GM12878 (cell line): Measurements from ENCODE around the gene CLCN7. TPM values are rescaled to one million over a fixed set of nuclear protein-coding genes. Genes with fewer than 3 reads are reported as not detected.

ENCODE experiments used
- ATAC-seq: fragments of 200-7000 bp; cut with Tn5 transposase; 3 replicates; pipeline ENCODE4 v1.9.1; 2020; ENCODE audit warnings: mild to moderate bottlenecking, moderate library complexity
- BruUV-seq: library from RNA; stranded (reverse); fragments of 400-500 nt; replicated peaks from 2 replicates; lab custom pipeline; 2021; lab: Mats Ljungman, UMichigan
- CTCF ChIA-PET: fragments of 300-600 bp; sonication (Branson Sonifier 250); formaldehyde crosslinking; extraction: SDS; loops from one replicate; lab custom pipeline; 2021; ENCODE audit warnings: inconsistent platforms; lab: Yijun Ruan, JAX
- POLR2A ChIA-PET: fragments of 350-600 bp; formaldehyde crosslinking; extraction: SDS; loops from one replicate; lab custom pipeline; 2021; ENCODE audit warnings: inconsistent platforms; lab: Charles Lee
- RAD21 ChIA-PET: fragments of 300-600 bp; sonication (Branson Sonifier 250); formaldehyde crosslinking; loops from one replicate; lab custom pipeline; 2023; ENCODE audit warnings: antibody characterized with exemption; ENCODE audit not compliant: unreplicated experiment; lab: Charles Lee
- SMC1A ChIA-PET: fragments of 300-600 bp; sonication (Branson Sonifier 250); formaldehyde crosslinking; loops from one replicate; lab custom pipeline; 2023; ENCODE audit not compliant: unreplicated experiment, uncharacterized antibody; lab: Charles Lee
- DNase-seq: peaks from one replicate; pipeline ENCODE4 v3.0.0-alpha.2; 2011; ENCODE audit warnings: low read depth, low spot score
- FAIRE-seq: peaks from 3 replicates; lab custom pipeline; 2011; peaks lifted over from hg19 to GRCh38; lab: Jason Lieb, UNC
- H2AFZ ChIP-seq: 2 replicates; pipeline ENCODE4 v1.6.0; 2011; ENCODE audit warnings: low read depth, low read length, control low read depth; ENCODE audit not compliant: control insufficient read depth
- H3K27ac ChIP-seq: 2 replicates; pipeline ENCODE4 v1.5.1; 2011; ENCODE audit warnings: control low read depth; ENCODE audit not compliant: control insufficient read depth, insufficient read depth
- H3K27me3 ChIP-seq, 2 experiments: replicated peaks in 1 of 2; 2 replicates each; pipeline versions ENCODE4 v1.6.0 to v1.6.1; 2011; ENCODE audit warnings: low read length in 1 of 2; ENCODE audit not compliant: control insufficient read depth in 2 of 2, insufficient read depth in 2 of 2
- H3K36me3 ChIP-seq, 2 experiments: 2 replicates each; pipeline ENCODE4 v1.5.1; 2011; ENCODE audit warnings: low read length in 1 of 2; ENCODE audit not compliant: control insufficient read depth in 2 of 2, insufficient read depth in 2 of 2
- H3K4me1 ChIP-seq: 2 replicates; pipeline ENCODE4 v1.6.1; 2011; ENCODE audit warnings: mild to moderate bottlenecking, low read length, moderate library complexity, mixed read lengths; ENCODE audit not compliant: control insufficient read depth, insufficient read depth
- H3K4me2 ChIP-seq: 2 replicates; pipeline ENCODE4 v1.6.0; 2011; ENCODE audit warnings: control low read depth; ENCODE audit not compliant: control insufficient read depth, insufficient read depth
- H3K4me3 ChIP-seq: fragments of 200-600 bp; sonication (generic); 2 replicates; pipeline ENCODE4 v1.5.1; 2016
- H3K79me2 ChIP-seq: 2 replicates; pipeline ENCODE4 v1.6.0; 2011; ENCODE audit warnings: low read length; ENCODE audit not compliant: control insufficient read depth, insufficient read depth
- H3K9ac ChIP-seq: 2 replicates; pipeline ENCODE4 v1.8.0; 2011; ENCODE audit warnings: low read length, control low read depth, mixed read lengths; ENCODE audit not compliant: control insufficient read depth, insufficient read depth
- H3K9me3 ChIP-seq: replicated peaks from 3 replicates; pipeline ENCODE4 v1.5.1; 2011; ENCODE audit warnings: mild to moderate bottlenecking, low read length; ENCODE audit not compliant: control insufficient read depth, insufficient read depth
- H4K20me1 ChIP-seq: 2 replicates; pipeline ENCODE4 v1.6.0; 2011; ENCODE audit not compliant: control insufficient read depth, insufficient read depth
- CTCF ChIP-seq, 3 experiments: IDR thresholded peaks in 2 of 3; conservative IDR thresholded peaks in 1 of 3; 2 replicates each; pipeline ENCODE4 v1.5.1; 2011; ENCODE audit warnings: low read depth in 3 of 3, low read length in 3 of 3, mild to moderate bottlenecking in 3 of 3, control low read depth in 2 of 3, moderate library complexity in 2 of 3, inconsistent platforms in 1 of 3, mixed read lengths in 1 of 3; ENCODE audit not compliant: control insufficient read depth in 2 of 3, insufficient read depth in 1 of 3; ENCODE audit errors: extremely low read depth in 1 of 3
- EGR1 ChIP-seq, 2 experiments: IDR thresholded peaks; 1 replicate in 1 of 2; 2 replicates in 1 of 2; pipeline ENCODE4 v1.6.1; 2011 to 2012; ENCODE audit warnings: low read depth in 2 of 2, low read length in 2 of 2, borderline replicate concordance in 1 of 2, mild to moderate bottlenecking in 1 of 2, moderate library complexity in 1 of 2
- FOS ChIP-seq: IDR thresholded peaks from 3 replicates; pipeline ENCODE4 v1.6.1; 2011; ENCODE audit warnings: borderline replicate concordance; ENCODE audit not compliant: insufficient read length; ENCODE audit errors: extremely low read depth
- HDAC6 ChIP-seq: fragments of 200-600 bp; sonication (generic); IDR thresholded peaks from one replicate; pipeline ENCODE4 v1.8.0; 2017; ENCODE audit warnings: antibody characterized with exemption; ENCODE audit not compliant: unreplicated experiment
- NR2F1 ChIP-seq: fragments of 450-650 bp; conservative IDR thresholded peaks from 2 replicates; pipeline ENCODE4 v1.6.1; 2017; ENCODE audit warnings: mild to moderate bottlenecking
- POU2F2 ChIP-seq: IDR thresholded peaks from 3 replicates; pipeline ENCODE4 v1.6.1; 2011; ENCODE audit warnings: low read depth, mild to moderate bottlenecking, low read length, borderline replicate concordance
- SMARCA5 ChIP-seq: fragments of 450-650 bp; IDR thresholded peaks from 2 replicates; pipeline ENCODE4 v1.6.1; 2017; ENCODE audit warnings: mild to moderate bottlenecking
- TCF7 ChIP-seq: IDR thresholded peaks from 2 replicates; pipeline ENCODE4 v1.6.1; 2014; ENCODE audit warnings: antibody characterized with exemption, borderline replicate concordance
- ZNF217 ChIP-seq: fragments of 450-650 bp; IDR thresholded peaks from 2 replicates; pipeline ENCODE4 v1.6.1; 2017; ENCODE audit warnings: antibody characterized with exemption, mild to moderate bottlenecking
- WGBS: methylation state at CpG from one replicate; pipeline ENCODE4 v1.1.6; 2016; ENCODE audit warnings: low lambda C conversion rate; ENCODE audit not compliant: insufficient replicate concordance, insufficient coverage; ENCODE audit errors: missing lambda C conversion rate; 5-methylcytosine and 5-hydroxymethylcytosine counted together
- in situ Hi-C: fragments of 300-500 bp; cut with MboI; formaldehyde crosslinking; loops from 9 replicates; pipeline ENCODE4 v1.14.3; 2018; ENCODE audit warnings: mixed read lengths
- intact Hi-C: fragments of 100-400 bp; cut with micrococcal nuclease; formaldehyde crosslinking; loops from one replicate; pipeline ENCODE4 v1.14.2; 2022; ENCODE audit not compliant: unreplicated experiment
- polyA plus RNA-seq, 11 experiments: library from polyadenylated mRNA; depleted of rRNA in 4 of 11; unstranded in 6 of 11; stranded (reverse) in 5 of 11; fragments of >200 nt; fragmentation: Nextera tagmentation in 4 of 11; fragmentation: Illumina TruSeq in 1 of 11; extraction: Ambion mirVana in 4 of 11; extraction: Trizol in 1 of 11; gene quantifications; 1 replicate in 1 of 11; 2 replicates in 10 of 11; pipeline versions ENCODE4 v1.2.1 to v1.2.3, GENCODE V29; 2011 to 2016; ENCODE audit warnings: inconsistent platforms in 2 of 11, missing spikeins in 2 of 11, low read depth in 1 of 11
- total RNA-seq, 4 experiments: library from RNA; depleted of rRNA in 3 of 4; stranded (reverse); fragments of >200 nt in 3 of 4; fragmentation: Illumina TruSeq in 1 of 4; extraction: Trizol in 1 of 4; gene quantifications; 2 replicates each; pipeline versions ENCODE4 v1.2.1 to v1.2.3, GENCODE V29; 2013 to 2021
- TF ChIP-seq, protein P1 (sequence below): fragments of 450-650 bp; IDR thresholded peaks from 2 replicates; pipeline ENCODE4 v1.6.1; 2016; ENCODE audit warnings: mild to moderate bottlenecking

CLCN7 gene
- total and polyA plus RNA-seq, 10 of the 15 experiments (the other 5 are each of a cell fraction or from before 2014, with no cell fraction given), result 0.04 to 62.5 (median 19.9) TPM

DNA sequence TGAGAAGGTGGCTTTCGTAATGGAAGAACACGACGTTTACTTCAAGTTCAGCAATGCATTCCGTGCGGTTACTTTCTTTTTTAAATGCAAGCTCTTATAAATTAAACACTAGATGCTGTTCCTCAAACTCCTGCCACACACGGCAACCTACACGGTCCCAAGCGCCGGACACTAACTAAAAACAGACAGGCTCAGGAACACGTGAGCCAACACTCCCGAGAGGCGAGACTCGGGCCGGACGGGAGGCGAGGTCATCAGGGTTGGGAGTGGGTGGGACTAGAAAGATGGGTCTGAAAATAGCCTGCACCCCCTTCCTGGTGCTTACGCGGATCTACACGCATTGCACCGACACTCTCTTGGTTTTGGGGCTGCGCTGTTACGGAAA is 6.4 kb downstream of the CLCN7 start (continued):
- no peak for TF ChIP-seq POU2F2

DNA sequence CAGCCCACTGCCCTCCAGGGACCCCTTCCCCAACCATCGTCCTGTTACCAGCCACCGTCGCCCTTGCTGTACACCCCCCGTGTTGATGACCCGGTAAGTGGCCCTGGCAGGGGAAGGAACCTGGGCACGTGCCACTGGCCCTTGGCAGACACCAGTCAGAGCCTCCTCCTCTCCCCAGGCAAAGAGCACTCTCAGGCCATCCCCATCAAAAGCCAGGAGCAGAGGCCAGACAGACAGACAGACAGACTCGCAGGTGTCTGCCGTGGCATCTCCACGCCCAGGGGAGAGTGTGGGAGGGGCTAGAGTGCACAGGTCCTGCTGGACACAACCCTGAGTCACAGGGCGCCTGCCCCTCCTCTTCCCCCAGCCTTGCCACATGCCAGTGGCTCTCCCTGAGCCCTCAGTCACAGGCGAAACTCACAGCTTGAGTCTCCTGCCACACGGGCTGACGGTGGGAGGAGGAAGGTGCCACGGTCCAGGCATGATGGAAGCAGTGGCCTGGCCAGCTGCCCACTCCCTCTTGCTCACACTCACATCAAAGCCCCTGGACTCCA is 7.8 kb downstream of the CLCN7 start:
- 82% methylated on average over 13 of the region's 14 CpGs for WGBS
- no peak overlapping the region for H3K27ac ChIP-seq
- H3K4me3 ChIP-seq, result no peak overlapping the region
- H3K36me3 ChIP-seq, result no peaks in the 10 kb centered on the region
- ATAC-seq (no peak), FAIRE-seq (no peak), DNase-seq (no peak)
- H3K4me2 ChIP-seq, result no peak overlapping the region
- ChIA-PET POLR2A (no interaction called here), RAD21 (no interaction called here), SMC1A (no interaction called here), CTCF (no interaction called here)
- no peak overlapping the region for H2AFZ ChIP-seq
- TF ChIP-seq FOS, result no peak
- no peak for TF ChIP-seq HDAC6
- no peak for TF ChIP-seq EGR1 (IDR thresholded peaks at IDR 0.05; ENCODE audit: borderline replicate concordance in 1 of 2, low read depth in 2 of 2, low read length in 2 of 2)
- TF ChIP-seq CTCF (IDR thresholded peaks at IDR 0.05 in 2 of 3, conservative IDR thresholded peaks at IDR 0.05 in 1 of 3; ENCODE audit: control insufficient read depth in 2 of 3, extremely low read depth in 1 of 3, insufficient read depth in 1 of 3, low read depth in 3 of 3, low read length in 3 of 3), result no peak
- no peak for TF ChIP-seq SMARCA5
- TF ChIP-seq NR2F1, result no peak
- no peak for TF ChIP-seq TCF7
- TF ChIP-seq ZNF217, result no peak
- TF ChIP-seq, protein P1, sequence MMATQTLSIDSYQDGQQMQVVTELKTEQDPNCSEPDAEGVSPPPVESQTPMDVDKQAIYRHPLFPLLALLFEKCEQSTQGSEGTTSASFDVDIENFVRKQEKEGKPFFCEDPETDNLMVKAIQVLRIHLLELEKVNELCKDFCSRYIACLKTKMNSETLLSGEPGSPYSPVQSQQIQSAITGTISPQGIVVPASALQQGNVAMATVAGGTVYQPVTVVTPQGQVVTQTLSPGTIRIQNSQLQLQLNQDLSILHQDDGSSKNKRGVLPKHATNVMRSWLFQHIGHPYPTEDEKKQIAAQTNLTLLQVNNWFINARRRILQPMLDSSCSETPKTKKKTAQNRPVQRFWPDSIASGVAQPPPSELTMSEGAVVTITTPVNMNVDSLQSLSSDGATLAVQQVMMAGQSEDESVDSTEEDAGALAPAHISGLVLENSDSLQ, result no peak
- H3K4me1 ChIP-seq, result peaks cover 16% of the 10 kb centered on the region
- H3K9ac ChIP-seq, result no peak overlapping the region
- H3K79me2 ChIP-seq, result peaks cover 36% of the 10 kb centered on the region
- H3K27me3 ChIP-seq, result no peaks in the 10 kb centered on the region
- no peaks in the 10 kb centered on the region for H4K20me1 ChIP-seq
- no TSS peak for BruUV-seq
- intact Hi-C loops, result no loop called here
- in situ Hi-C loops, result no loop called here
- no peaks in the 10 kb centered on the region for H3K9me3 ChIP-seq
